Astrocyte of the cerebellum (primary cell): ENCODE data around the gene TGFBR3L.

Experiments
- DNase-seq: peaks from one replicate; pipeline ENCODE4 v3.0.0-alpha.2; 2011; ENCODE audit warnings: low read depth
- H3K4me3 ChIP-seq: 2 replicates; pipeline ENCODE4 v1.5.1; 2011; ENCODE audit warnings: mild to moderate bottlenecking, low read depth, low read length, moderate library complexity
- in situ Hi-C: cut with HindIII; loops from 2 replicates; pipeline ENCODE4 v1.10.0; 2017; ENCODE audit warnings: low sequenced_read_pairs
- TF ChIP-seq, protein P1 (sequence below): IDR thresholded peaks from 2 replicates; pipeline ENCODE4 v1.5.1; 2012; ENCODE audit warnings: low read length, low read depth, moderate library complexity, mild to moderate bottlenecking; ENCODE audit errors: missing control alignments

TGFBR3L gene

GRCh38 chr19:7963566-7963965 lies 48.9 kb downstream of the TGFBR3L start:
- H3K4me3 ChIP-seq = no peak overlapping the region
- TF ChIP-seq, protein P1, sequence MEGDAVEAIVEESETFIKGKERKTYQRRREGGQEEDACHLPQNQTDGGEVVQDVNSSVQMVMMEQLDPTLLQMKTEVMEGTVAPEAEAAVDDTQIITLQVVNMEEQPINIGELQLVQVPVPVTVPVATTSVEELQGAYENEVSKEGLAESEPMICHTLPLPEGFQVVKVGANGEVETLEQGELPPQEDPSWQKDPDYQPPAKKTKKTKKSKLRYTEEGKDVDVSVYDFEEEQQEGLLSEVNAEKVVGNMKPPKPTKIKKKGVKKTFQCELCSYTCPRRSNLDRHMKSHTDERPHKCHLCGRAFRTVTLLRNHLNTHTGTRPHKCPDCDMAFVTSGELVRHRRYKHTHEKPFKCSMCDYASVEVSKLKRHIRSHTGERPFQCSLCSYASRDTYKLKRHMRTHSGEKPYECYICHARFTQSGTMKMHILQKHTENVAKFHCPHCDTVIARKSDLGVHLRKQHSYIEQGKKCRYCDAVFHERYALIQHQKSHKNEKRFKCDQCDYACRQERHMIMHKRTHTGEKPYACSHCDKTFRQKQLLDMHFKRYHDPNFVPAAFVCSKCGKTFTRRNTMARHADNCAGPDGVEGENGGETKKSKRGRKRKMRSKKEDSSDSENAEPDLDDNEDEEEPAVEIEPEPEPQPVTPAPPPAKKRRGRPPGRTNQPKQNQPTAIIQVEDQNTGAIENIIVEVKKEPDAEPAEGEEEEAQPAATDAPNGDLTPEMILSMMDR = no peak
- DNase-seq = no peak
- in situ Hi-C loops = loop anchor here (10.0 kb wide), 1 partner anchor 181 kb away; the partner anchor contains the start of gene FBN3

DNA sequence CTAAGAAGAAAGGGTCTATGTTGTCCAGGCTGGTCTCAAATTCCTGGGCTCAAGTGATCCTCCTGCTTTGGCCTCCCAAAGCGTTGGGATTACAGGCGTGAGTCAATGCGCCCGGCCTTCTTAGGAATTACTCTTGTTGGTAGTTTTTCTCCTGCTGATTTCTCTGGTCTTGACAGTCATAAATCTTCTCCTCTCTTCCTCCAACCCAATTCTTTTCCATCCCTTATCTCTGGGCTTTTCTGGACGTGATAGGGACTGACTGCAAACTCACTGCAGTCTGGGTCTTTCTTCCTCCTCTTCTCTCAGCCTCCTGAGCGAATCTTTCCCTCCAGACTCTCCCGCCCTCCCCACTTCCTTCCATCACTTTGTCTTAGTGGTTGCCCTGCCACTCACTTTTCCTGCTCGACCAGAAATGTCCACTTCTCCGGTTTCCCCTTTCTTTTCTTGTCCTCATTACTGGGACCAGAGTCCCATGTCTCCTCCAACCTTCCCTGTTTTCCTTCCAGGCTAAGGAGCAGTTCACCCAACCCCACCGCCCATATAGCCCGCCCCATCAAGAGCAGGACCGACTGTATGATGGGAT lies 50.7 kb downstream of the TGFBR3L start:
- H3K4me3 ChIP-seq = no peak overlapping the region
- DNase-seq = no peak
- TF ChIP-seq, protein P1 = no peak
- in situ Hi-C loops = loop anchor here (10.0 kb wide), 1 partner anchor 179 kb away; the partner anchor contains the start of gene FBN3

GRCh38 chr19:7965921-7966665 lies 51.5 kb downstream of the TGFBR3L start:
- in situ Hi-C loops = loop anchor here (10.0 kb wide), 1 partner anchor 179 kb away; the partner anchor contains the start of gene FBN3
- no peak for DNase-seq
- TF ChIP-seq, protein P1 = no peak
- H3K4me3 ChIP-seq = no peak overlapping the region

DNA sequence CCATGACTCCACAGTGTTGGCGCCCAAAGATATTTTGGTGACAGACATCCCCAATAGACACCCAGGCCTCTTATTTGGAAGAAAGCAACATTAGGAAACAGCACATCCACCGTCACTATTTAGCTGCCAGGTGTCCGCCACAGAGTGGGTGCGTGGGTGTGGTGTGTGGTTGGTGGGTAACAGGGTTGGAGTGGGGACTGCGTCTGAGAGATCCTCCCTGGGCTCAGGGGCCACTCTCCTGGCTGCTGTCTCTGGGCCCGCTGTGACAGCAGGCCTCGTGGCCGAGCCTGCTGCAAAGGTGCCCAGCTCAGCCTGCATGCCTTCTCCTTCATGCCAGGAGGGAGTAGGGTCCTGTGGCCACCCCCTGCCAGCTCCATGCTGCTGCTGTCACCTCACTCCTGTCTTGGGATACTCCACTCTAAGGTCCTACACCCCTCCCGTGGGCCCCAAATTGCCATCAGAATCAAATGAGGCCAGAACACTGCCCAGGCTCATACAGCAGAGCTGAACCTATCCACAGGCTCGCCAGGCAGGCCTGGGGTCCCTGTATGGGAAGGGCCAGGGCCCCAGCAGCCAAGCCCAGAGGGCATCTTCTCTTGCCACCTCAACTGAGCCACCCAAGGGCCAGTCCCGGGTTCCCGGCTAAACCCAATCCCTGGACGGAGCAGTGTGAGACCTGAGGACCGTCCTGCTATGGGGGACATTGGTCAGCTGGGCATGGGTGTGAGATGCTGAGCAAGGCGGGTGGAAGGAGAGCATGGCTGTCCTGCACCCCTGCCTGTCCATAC lies 53.6 kb downstream of the TGFBR3L start:
- no peak overlapping the region for H3K4me3 ChIP-seq
- TF ChIP-seq, protein P1 = no peak
- DNase-seq = no peak
- in situ Hi-C loops = loop anchor here (10.0 kb wide), 1 partner anchor 177 kb away; the partner anchor contains the start of gene FBN3
